Sigmoid colon (tissue), 7 donors: ENCODE measurements around the gene GABARAP. TPM values are rescaled to one million over a fixed set of nuclear protein-coding genes. Genes with fewer than 3 reads are reported as not detected.
A peak's percentile ranks its signal among the peaks of the same experiment; 100 is the strongest.
"Not testable (repeated sequence)": the region's sequence is repeated elsewhere in the genome, so short reads cannot be mapped to it uniquely, and the experiment has no call there.

Experiments
- DNase-seq: peaks from one replicate; pipeline ENCODE4 v3.0.0-alpha.2; 2019
- H3K27ac ChIP-seq, 4 donors: fragments of 200-600 bp; sonication (generic); one replicate each; pipeline ENCODE4 v1.5.1; 2016 to 2019; ENCODE audit warnings: mild to moderate bottlenecking in 1 of 4
- H3K27me3 ChIP-seq, 3 donors: fragments of 200-600 bp; sonication (generic); one replicate each; pipeline ENCODE4 v1.5.1; 2019; ENCODE audit warnings: mild to moderate bottlenecking in 1 of 3
- H3K36me3 ChIP-seq, 4 donors: fragments of 200-600 bp; sonication (generic); one replicate each; pipeline ENCODE4 v1.5.1; 2016 to 2019
- H3K4me1 ChIP-seq, 4 donors: fragments of 200-600 bp; sonication (generic); one replicate each; pipeline ENCODE4 v1.5.1; 2017 to 2019
- H3K4me3 ChIP-seq, 4 donors: fragments of 200-600 bp; sonication (generic); one replicate each; pipeline ENCODE4 v1.5.1; 2017 to 2019; ENCODE audit warnings: mild to moderate bottlenecking in 2 of 4, moderate library complexity in 1 of 4
- H3K9me3 ChIP-seq, 4 donors: fragments of 200-600 bp in 3 of 4; sonication (generic) in 3 of 4; one replicate each; pipeline versions ENCODE4 v1.5.1 to v1.6.1; 2013 to 2019
- EP300 ChIP-seq, 4 donors: sonication (generic); formaldehyde crosslinking; IDR thresholded peaks; one replicate each; pipeline ENCODE4 v1.6.1; 2017; ENCODE audit warnings: antibody characterized with exemption in 4 of 4
- POLR2A ChIP-seq, 2 donors: fragments of 450-650 bp; IDR thresholded peaks; one replicate each; pipeline ENCODE4 v1.6.1; 2016; ENCODE audit warnings: antibody characterized with exemption in 2 of 2, mild to moderate bottlenecking in 2 of 2, moderate library complexity in 2 of 2
- POLR2AphosphoS5 ChIP-seq, 4 donors: sonication (generic); formaldehyde crosslinking; IDR thresholded peaks; one replicate each; pipeline ENCODE4 v1.6.1; 2017; ENCODE audit warnings: antibody characterized with exemption in 4 of 4
- WGBS, 2 donors: extraction: QIAGEN DNeasy Blood & Tissue Kit; methylation state at CpG; one replicate each; pipeline ENCODE4 v1.1.7; 2013; 5-methylcytosine and 5-hydroxymethylcytosine counted together
- intact Hi-C: fragments of 100-400 bp; cut with DNase I; formaldehyde crosslinking; loops from one replicate; pipeline ENCODE4 v1.15.1; 2023
- polyA plus RNA-seq, 3 donors: library from polyadenylated mRNA; stranded (reverse); fragments of 200-250 nt; gene quantifications; one replicate each; pipeline ENCODE4 v1.2.3, GENCODE V29; 2013
- total RNA-seq, 4 donors: library from RNA; depleted of rRNA; stranded (reverse); fragments of >200 nt; gene quantifications; one replicate each; pipeline ENCODE4 v1.1.0, GENCODE V29; 2016
- TF ChIP-seq, protein P1 (sequence below), 4 experiments: fragments of 450-650 bp in 3 of 4; fragments of 200-600 bp in 1 of 4; IDR thresholded peaks; one replicate each; pipeline ENCODE4 v1.5.1; 2016 to 2019; ENCODE audit warnings: antibody characterized with exemption in 4 of 4, mild to moderate bottlenecking in 3 of 4, moderate library complexity in 2 of 4
- donor health status: healthy with polysubstance abuse.
- donor health status: Bipolar disorder and iron deficiency.
- donor health status: healthy.

GABARAP gene
- total and polyA plus RNA-seq, 7 donors, result 147 to 1,215 (median 613) TPM

GRCh38 chr17:7250695-7251627, 8.7 kb upstream of the GABARAP start:
- Histone ChIP-seq H3K27me3 (no peaks in the 10 kb centered on the region), H3K4me1 (peaks cover 0 to 43% (median 35%) of the 10 kb centered on the region in 4 donors), H3K27ac (peak overlapping the region; percentile 97 to 99 (median 98)), H3K36me3 (peaks cover 8 to 30% (median 28%) of the 10 kb centered on the region in 4 donors), H3K9me3 (no peaks in the 10 kb centered on the region), H3K4me3 (peak overlapping the region; percentile 79 to 99 (median 88))
- TF ChIP-seq POLR2A (IDR thresholded peaks at IDR 0.05) (no peak), EP300 (IDR thresholded peaks at IDR 0.05) (no peak), POLR2AphosphoS5 (IDR thresholded peaks at IDR 0.05) (no peak)
- TF ChIP-seq, protein P1, sequence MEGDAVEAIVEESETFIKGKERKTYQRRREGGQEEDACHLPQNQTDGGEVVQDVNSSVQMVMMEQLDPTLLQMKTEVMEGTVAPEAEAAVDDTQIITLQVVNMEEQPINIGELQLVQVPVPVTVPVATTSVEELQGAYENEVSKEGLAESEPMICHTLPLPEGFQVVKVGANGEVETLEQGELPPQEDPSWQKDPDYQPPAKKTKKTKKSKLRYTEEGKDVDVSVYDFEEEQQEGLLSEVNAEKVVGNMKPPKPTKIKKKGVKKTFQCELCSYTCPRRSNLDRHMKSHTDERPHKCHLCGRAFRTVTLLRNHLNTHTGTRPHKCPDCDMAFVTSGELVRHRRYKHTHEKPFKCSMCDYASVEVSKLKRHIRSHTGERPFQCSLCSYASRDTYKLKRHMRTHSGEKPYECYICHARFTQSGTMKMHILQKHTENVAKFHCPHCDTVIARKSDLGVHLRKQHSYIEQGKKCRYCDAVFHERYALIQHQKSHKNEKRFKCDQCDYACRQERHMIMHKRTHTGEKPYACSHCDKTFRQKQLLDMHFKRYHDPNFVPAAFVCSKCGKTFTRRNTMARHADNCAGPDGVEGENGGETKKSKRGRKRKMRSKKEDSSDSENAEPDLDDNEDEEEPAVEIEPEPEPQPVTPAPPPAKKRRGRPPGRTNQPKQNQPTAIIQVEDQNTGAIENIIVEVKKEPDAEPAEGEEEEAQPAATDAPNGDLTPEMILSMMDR (IDR thresholded peaks at IDR 0.05), result no peak
- DNase-seq, result no peak
- 1% methylated on average over 55 of the region's 55 CpGs for WGBS, 2 donors
- intact Hi-C loops, result loop anchor here (2.0 to 10.0 kb wide), 2 partner anchors 46 to 314 kb away; partner anchors contain the start of gene SENP3

DNA sequence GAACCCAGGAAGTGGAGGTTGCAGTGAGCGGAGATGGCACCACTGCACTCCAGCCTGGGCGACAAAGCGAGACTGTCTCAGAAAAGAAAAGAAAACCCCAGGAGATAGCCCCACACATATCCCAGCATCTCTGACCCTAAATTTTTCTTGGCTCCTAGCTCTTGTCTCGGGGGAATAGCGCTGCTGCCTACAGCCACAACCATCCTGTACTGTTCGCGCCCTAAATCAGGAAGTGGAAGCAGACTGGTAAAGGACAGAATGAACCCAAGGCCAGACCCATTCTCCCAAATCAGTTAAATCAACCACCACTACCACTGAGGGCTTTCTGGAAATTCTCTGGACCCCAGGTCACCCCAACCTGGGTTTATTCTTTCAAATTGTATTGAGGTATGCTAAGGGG, 7.6 kb upstream of the GABARAP start:
- Histone ChIP-seq H3K4me3 (peak overlapping the region; percentile 79 to 99 (median 88)), H3K36me3 (peaks cover 14 to 30% (median 23%) of the 10 kb centered on the region in 4 donors), H3K27me3 (no peaks in the 10 kb centered on the region), H3K4me1 (peaks cover 0 to 43% (median 35%) of the 10 kb centered on the region in 4 donors), H3K27ac (peak overlapping the region in 3 of 4 donors; percentile 97 to 99 (median 98)), H3K9me3 (no peaks in the 10 kb centered on the region)
- no peak for DNase-seq
- TF ChIP-seq POLR2A (IDR thresholded peaks at IDR 0.05) (no peak), EP300 (IDR thresholded peaks at IDR 0.05) (no peak)
- TF ChIP-seq, protein P1 (IDR thresholded peaks at IDR 0.05), result no peak
- intact Hi-C loops, result loop anchor here (2.0 to 10.0 kb wide), 2 partner anchors 47 to 315 kb away; partner anchors contain the start of gene SENP3
- 75 to 80% methylated on average over 7 of the region's 7 CpGs for WGBS, 2 donors

- no peak overlapping the region for H3K27ac ChIP-seq
- 90% methylated on average over 6 of the region's 6 CpGs for WGBS, 2 donors
- TF ChIP-seq EP300 (IDR thresholded peaks at IDR 0.05) (no peak), POLR2AphosphoS5 (IDR thresholded peaks at IDR 0.05) (no peak)
- no peaks in the 10 kb centered on the region for H3K9me3 ChIP-seq
- peaks cover 15 to 30% (median 21%) of the 10 kb centered on the region in 4 donors for H3K36me3 ChIP-seq
- no peak overlapping the region for H3K4me3 ChIP-seq
- intact Hi-C loops, result no loop called here
- H3K27me3 ChIP-seq, result no peaks in the 10 kb centered on the region
- DNase-seq, result no peak
- peaks cover 0 to 43% (median 35%) of the 10 kb centered on the region in 4 donors for H3K4me1 ChIP-seq
Measured at GRCh38 chr17:7249214-7249613, 7.0 kb upstream of the GABARAP start.

GRCh38 chr17:7248796-7249195, 6.5 kb upstream of the GABARAP start:
- TF ChIP-seq, protein P1 (IDR thresholded peaks at IDR 0.05), result no peak
- TF ChIP-seq POLR2A (IDR thresholded peaks at IDR 0.05) (no peak), EP300 (IDR thresholded peaks at IDR 0.05) (no peak), POLR2AphosphoS5 (IDR thresholded peaks at IDR 0.05) (no peak)
- DNase-seq, result no peak
- no peak overlapping the region for H3K27ac ChIP-seq
- H3K4me3 ChIP-seq, result no peak overlapping the region
- no peaks in the 10 kb centered on the region for H3K27me3 ChIP-seq
- H3K9me3 ChIP-seq, result no peaks in the 10 kb centered on the region
- intact Hi-C loops, result no loop called here
- 69 to 80% methylated on average over 4 of the region's 4 CpGs for WGBS, 2 donors
- peaks cover 0 to 43% (median 38%) of the 10 kb centered on the region in 4 donors for H3K4me1 ChIP-seq
- peaks cover 15 to 32% (median 25%) of the 10 kb centered on the region in 4 donors for H3K36me3 ChIP-seq

- H3K4me1 ChIP-seq, result peaks cover 0 to 39% (median 36%) of the 10 kb centered on the region in 4 donors
- TF ChIP-seq POLR2AphosphoS5 (IDR thresholded peaks at IDR 0.05), result no peak
- TF ChIP-seq EP300 (IDR thresholded peaks at IDR 0.05), result no peak
- TF ChIP-seq POLR2A (IDR thresholded peaks at IDR 0.05), result no peak
- TF ChIP-seq, protein P1 (IDR thresholded peaks at IDR 0.05), result no peak
- H3K4me3 ChIP-seq, result no peak overlapping the region
- 91 to 94% methylated on average over 5 of the region's 5 CpGs for WGBS, 2 donors
- no peaks in the 10 kb centered on the region for H3K27me3 ChIP-seq
- H3K9me3 ChIP-seq, result no peaks in the 10 kb centered on the region
- no peak overlapping the region for H3K27ac ChIP-seq
- peaks cover 15 to 35% (median 25%) of the 10 kb centered on the region in 4 donors for H3K36me3 ChIP-seq
- intact Hi-C loops, result no loop called here
- DNase-seq, result no peak
Measured at GRCh38 chr17:7246779-7247178, 4.5 kb upstream of the GABARAP start.

- not testable (repeated sequence) for H3K9me3 ChIP-seq, H3K27me3 ChIP-seq, H3K4me3 ChIP-seq
- intact Hi-C loops, result loop anchor here (5.0 kb wide), 3 partner anchors 63 to 598 kb away; partner anchors contain the start of genes EIF5A and TMEM256
- H3K27ac ChIP-seq, result peak overlapping the region; percentile 96 to 99 (median 98)
- DNase-seq, result peak; percentile 61
- 76 to 87% methylated on average over 10 of the region's 10 CpGs for WGBS, 2 donors
- peaks cover 0 to 34% (median 34%) of the 10 kb centered on the region in 4 donors for H3K4me1 ChIP-seq
- H3K36me3 ChIP-seq, result peaks cover 20 to 49% (median 31%) of the 10 kb centered on the region in 4 donors
Measured at GRCh38 chr17:7243838-7244237, 1.6 kb upstream of the GABARAP start.
